Smooth muscle cell (in vitro differentiated cells): Measurements from ENCODE around the gene ZFPM1. TPM values are rescaled to one million over a fixed set of nuclear protein-coding genes. Genes with fewer than 3 reads are reported as not detected.

ENCODE experiments used
- DNase-seq: peaks from one replicate; lab custom pipeline; 2025; ENCODE audit not compliant: unreplicated experiment; lab: John Stamatoyannopoulos, UW
- H2AFZ ChIP-seq: fragments of 200-600 bp; sonication (generic); 2 replicates; pipeline ENCODE4 v1.6.0; 2016; ENCODE audit warnings: antibody characterized with exemption, low read depth, mild to moderate bottlenecking
- H3F3A ChIP-seq: fragments of 200-600 bp; sonication (generic); 2 replicates; pipeline ENCODE4 v1.6.0; 2017; ENCODE audit warnings: antibody characterized with exemption, low read depth
- H3K27ac ChIP-seq: fragments of 200-600 bp; sonication (generic); 2 replicates; pipeline ENCODE4 v1.5.1; 2016; ENCODE audit warnings: low read depth, mild to moderate bottlenecking
- H3K27me3 ChIP-seq: fragments of 200-600 bp; sonication (generic); 2 replicates; pipeline ENCODE4 v1.6.1; 2016; ENCODE audit warnings: low read depth, mild to moderate bottlenecking
- H3K36me3 ChIP-seq: fragments of 200-600 bp; sonication (generic); 2 replicates; pipeline ENCODE4 v1.5.1; 2016; ENCODE audit warnings: low read depth
- H3K4me1 ChIP-seq: fragments of 200-600 bp; sonication (generic); 2 replicates; pipeline ENCODE4 v1.5.1; 2016; ENCODE audit warnings: low read depth
- H3K4me2 ChIP-seq: fragments of 200-600 bp; sonication (generic); 2 replicates; pipeline ENCODE4 v1.6.0; 2016; ENCODE audit warnings: mild to moderate bottlenecking
- H3K4me3 ChIP-seq: fragments of 200-600 bp; sonication (generic); 2 replicates; pipeline ENCODE4 v1.5.1; 2016; ENCODE audit warnings: mild to moderate bottlenecking
- H3K79me2 ChIP-seq: fragments of 200-600 bp; sonication (generic); 2 replicates; pipeline ENCODE4 v1.6.0; 2016; ENCODE audit warnings: low read depth, mild to moderate bottlenecking
- H3K9ac ChIP-seq: fragments of 200-600 bp; sonication (generic); 2 replicates; pipeline ENCODE4 v1.6.0; 2016; ENCODE audit warnings: low read depth
- H3K9me3 ChIP-seq: fragments of 200-600 bp; sonication (generic); replicated peaks from 2 replicates; pipeline ENCODE4 v1.5.1; 2016; ENCODE audit warnings: low read depth
- H4K20me1 ChIP-seq: fragments of 200-600 bp; sonication (generic); 2 replicates; pipeline ENCODE4 v1.6.0; 2016; ENCODE audit warnings: low read depth
- WGBS: methylation state at CpG from one replicate; pipeline ENCODE4 v1.1.7; 2016; ENCODE audit warnings: low lambda C conversion rate; 5-methylcytosine and 5-hydroxymethylcytosine counted together
- polyA plus RNA-seq: library from polyadenylated mRNA; unstranded; fragments of >200 nt; fragmentation: Nextera tagmentation; extraction: Ambion mirVana; gene quantifications from 2 replicates; pipeline ENCODE4 v1.2.1, GENCODE V29; 2016
- total RNA-seq: library from RNA; depleted of rRNA; stranded (reverse); fragments of >200 nt; gene quantifications from 2 replicates; pipeline ENCODE4 v1.2.3, GENCODE V29; 2014
- TF ChIP-seq, protein P1 (sequence below): fragments of 200-600 bp; sonication (generic); IDR thresholded peaks from 2 replicates; pipeline ENCODE4 v1.5.1; 2017; ENCODE audit warnings: borderline replicate concordance, mild to moderate bottlenecking, antibody characterized with exemption; ENCODE audit not compliant: insufficient read depth, poor library complexity, severe bottlenecking

ZFPM1 gene
- total and polyA plus RNA-seq, 2 experiments from 2014 or later: 0.99 to 4.9 TPM

- Histone ChIP-seq H3K4me2 (no peak overlapping the region), H3K4me1 (no peaks in the 10 kb centered on the region), H3K36me3 (no peaks in the 10 kb centered on the region), H3K9ac (no peak overlapping the region), H3F3A (no peaks in the 10 kb centered on the region), H4K20me1 (no peaks in the 10 kb centered on the region), H2AFZ (no peak overlapping the region), H3K4me3 (no peak overlapping the region), H3K27me3 (no peaks in the 10 kb centered on the region), H3K79me2 (no peaks in the 10 kb centered on the region), H3K9me3 (no peaks in the 10 kb centered on the region), H3K27ac (no peak overlapping the region)
- WGBS: 92% methylated on average over 25 of the region's 25 CpGs
- TF ChIP-seq, protein P1, sequence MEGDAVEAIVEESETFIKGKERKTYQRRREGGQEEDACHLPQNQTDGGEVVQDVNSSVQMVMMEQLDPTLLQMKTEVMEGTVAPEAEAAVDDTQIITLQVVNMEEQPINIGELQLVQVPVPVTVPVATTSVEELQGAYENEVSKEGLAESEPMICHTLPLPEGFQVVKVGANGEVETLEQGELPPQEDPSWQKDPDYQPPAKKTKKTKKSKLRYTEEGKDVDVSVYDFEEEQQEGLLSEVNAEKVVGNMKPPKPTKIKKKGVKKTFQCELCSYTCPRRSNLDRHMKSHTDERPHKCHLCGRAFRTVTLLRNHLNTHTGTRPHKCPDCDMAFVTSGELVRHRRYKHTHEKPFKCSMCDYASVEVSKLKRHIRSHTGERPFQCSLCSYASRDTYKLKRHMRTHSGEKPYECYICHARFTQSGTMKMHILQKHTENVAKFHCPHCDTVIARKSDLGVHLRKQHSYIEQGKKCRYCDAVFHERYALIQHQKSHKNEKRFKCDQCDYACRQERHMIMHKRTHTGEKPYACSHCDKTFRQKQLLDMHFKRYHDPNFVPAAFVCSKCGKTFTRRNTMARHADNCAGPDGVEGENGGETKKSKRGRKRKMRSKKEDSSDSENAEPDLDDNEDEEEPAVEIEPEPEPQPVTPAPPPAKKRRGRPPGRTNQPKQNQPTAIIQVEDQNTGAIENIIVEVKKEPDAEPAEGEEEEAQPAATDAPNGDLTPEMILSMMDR: no peak
- DNase-seq: no peak
These were observed 7.0 kb upstream of the ZFPM1 start for GRCh38 chr16:88446061-88446460.

DNA sequence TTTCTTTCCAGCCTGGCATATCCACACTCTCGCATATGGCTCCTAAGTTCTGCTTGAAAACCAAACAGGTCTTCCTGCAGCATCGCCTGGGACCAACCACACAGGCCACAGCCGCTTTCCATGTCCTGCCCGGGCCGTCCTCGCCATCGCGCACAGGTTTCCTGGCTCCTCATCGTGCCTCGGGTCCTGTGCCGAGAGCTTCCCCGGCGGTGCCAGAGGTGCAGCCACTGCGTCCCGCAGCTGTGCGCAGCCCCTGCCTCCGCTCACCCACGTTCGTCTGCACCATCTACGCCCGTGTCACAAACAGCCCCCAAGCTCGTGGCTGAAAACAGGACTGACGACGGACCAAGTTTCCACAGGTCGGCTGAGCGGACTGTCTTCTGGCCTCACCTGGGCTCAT is 6.3 kb upstream of the ZFPM1 start:
- TF ChIP-seq, protein P1: no peak
- H3K79me2 ChIP-seq: no peaks in the 10 kb centered on the region
- 94% methylated on average over 26 of the region's 26 CpGs for WGBS

DNA sequence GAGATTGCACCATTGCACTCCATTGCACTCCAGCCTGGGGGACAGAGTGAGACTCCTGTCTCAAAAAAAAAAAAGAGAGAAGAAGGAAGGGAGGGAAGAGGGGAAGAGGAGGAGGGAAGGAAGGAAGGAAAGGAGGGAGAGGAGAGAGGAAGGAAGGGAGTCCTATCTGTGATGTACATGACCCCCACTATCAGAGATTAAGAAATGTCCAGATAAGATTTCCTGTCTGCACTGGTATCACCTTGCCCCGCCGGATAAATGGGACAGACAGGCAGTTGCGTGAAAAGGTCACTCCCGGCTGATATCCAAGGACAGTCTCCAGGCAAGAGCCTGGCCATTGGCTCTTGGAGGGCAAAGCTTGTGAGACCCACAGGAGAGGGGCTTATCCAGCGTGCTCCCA is 5.2 kb upstream of the ZFPM1 start:
- WGBS: 65% methylated on average over 5 of the region's 5 CpGs
- no peak for DNase-seq
- no peaks in the 10 kb centered on the region for H3K4me1 ChIP-seq
- no peaks in the 10 kb centered on the region for H3K9me3 ChIP-seq
- H3K27me3 ChIP-seq: no peaks in the 10 kb centered on the region
- H3K36me3 ChIP-seq: no peaks in the 10 kb centered on the region
- no peaks in the 10 kb centered on the region for H3K79me2 ChIP-seq
- H2AFZ ChIP-seq: no peak overlapping the region
- no peak overlapping the region for H3K27ac ChIP-seq
- H3K9ac ChIP-seq: no peak overlapping the region
- H4K20me1 ChIP-seq: no peaks in the 10 kb centered on the region
- TF ChIP-seq, protein P1: no peak
- H3K4me2 ChIP-seq: no peak overlapping the region
- no peaks in the 10 kb centered on the region for H3F3A ChIP-seq
- H3K4me3 ChIP-seq: no peak overlapping the region

More for the DNA sequence above, 6.3 kb upstream of the ZFPM1 start:
- Histone ChIP-seq H3K27ac (no peak overlapping the region), H3K4me3 (no peak overlapping the region), H3K4me1 (no peaks in the 10 kb centered on the region), H3K9me3 (no peaks in the 10 kb centered on the region), H2AFZ (no peak overlapping the region), H3K9ac (no peak overlapping the region), H3K27me3 (no peaks in the 10 kb centered on the region), H3F3A (no peaks in the 10 kb centered on the region), H4K20me1 (no peaks in the 10 kb centered on the region), H3K36me3 (no peaks in the 10 kb centered on the region), H3K4me2 (no peak overlapping the region)
- no peak for DNase-seq

DNA sequence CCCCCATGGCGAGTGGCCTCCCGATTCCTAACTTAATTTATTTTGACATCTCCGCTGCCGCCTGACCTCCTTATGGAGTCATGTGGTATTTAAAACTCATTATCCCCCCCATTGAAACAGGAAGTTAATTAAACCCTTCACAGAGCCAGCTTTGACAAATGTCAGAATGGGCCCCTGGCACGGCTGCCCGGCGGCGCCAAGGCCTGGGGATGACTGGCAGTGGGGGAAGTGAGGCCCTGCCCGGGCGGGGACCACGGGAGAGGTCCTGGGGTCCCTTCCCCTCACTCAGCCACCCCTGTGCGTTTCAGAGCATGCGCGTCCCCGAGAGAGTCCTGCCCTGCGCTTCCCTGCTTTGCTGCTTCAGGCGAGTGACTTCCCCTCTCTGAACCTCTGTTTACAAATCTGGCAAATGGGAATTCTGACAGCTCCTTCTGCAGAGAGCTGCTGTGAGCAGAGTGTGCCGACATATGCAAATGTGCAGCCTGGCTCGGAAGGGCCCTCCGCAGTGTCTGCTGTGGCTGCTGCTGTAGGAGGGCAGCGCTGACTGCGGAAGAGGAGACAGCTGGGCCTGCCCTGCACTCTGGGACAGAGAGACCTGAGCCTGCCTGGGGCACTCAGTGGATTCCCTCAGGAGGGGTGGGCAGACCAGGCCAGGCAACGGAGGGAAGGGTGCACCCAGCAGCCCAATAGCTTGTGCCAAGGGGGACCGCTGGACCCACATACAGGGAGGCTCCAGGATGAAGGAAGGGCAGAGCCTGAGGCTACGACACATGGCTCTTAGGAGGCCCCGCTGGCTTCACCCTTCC is 4.4 kb upstream of the ZFPM1 start:
- Histone ChIP-seq H3K4me3 (no peak overlapping the region), H3K36me3 (no peaks in the 10 kb centered on the region), H3K27ac (no peak overlapping the region), H2AFZ (no peak overlapping the region), H3K4me2 (no peak overlapping the region), H3K79me2 (no peaks in the 10 kb centered on the region), H3K9me3 (no peaks in the 10 kb centered on the region), H3K9ac (no peak overlapping the region), H4K20me1 (peaks cover under 1% of the 10 kb centered on the region), H3K4me1 (no peaks in the 10 kb centered on the region), H3F3A (no peaks in the 10 kb centered on the region), H3K27me3 (no peaks in the 10 kb centered on the region)
- no peak for DNase-seq
- 78% methylated on average over 26 of the region's 26 CpGs for WGBS
- TF ChIP-seq, protein P1: no peak
